BLaER1 treated with 17β-estradiol and CSF1 and Interleukin-3, amounts not matched to agents 10 nM and 100 nM (cell line): ENCODE measurements around the gene ADK.

Source experiments
- H3K27ac ChIP-seq, 11 experiments: shearing (Covaris generic); formaldehyde crosslinking; 2 replicates each; pipeline ENCODE4 v1.8.1; 2022
- H3K27me3 ChIP-seq, 11 experiments: shearing (Covaris generic); formaldehyde crosslinking; 2 replicates each; pipeline ENCODE4 v1.8.1; 2022
- H3K36me3 ChIP-seq, 11 experiments: shearing (Covaris generic); formaldehyde crosslinking; 2 replicates each; pipeline ENCODE4 v1.8.1; 2022
- H3K4me1 ChIP-seq, 10 experiments: shearing (Covaris generic); formaldehyde crosslinking; 2 replicates each; pipeline ENCODE4 v1.8.1; 2022
- H3K4me2 ChIP-seq, 11 experiments: shearing (Covaris generic); formaldehyde crosslinking; 2 replicates each; pipeline ENCODE4 v1.8.1; 2022
- H3K4me3 ChIP-seq, 10 experiments: shearing (Covaris generic); formaldehyde crosslinking; 2 replicates each; pipeline ENCODE4 v1.8.1; 2022
- H3K9ac ChIP-seq, 11 experiments: shearing (Covaris generic); formaldehyde crosslinking; 2 replicates each; pipeline ENCODE4 v1.8.1; 2022
- H3K9me3 ChIP-seq, 11 experiments: shearing (Covaris generic); formaldehyde crosslinking; replicated peaks in 1 of 11; 2 replicates each; pipeline ENCODE4 v1.8.1; 2022
- H4K20me1 ChIP-seq, 11 experiments: shearing (Covaris generic); formaldehyde crosslinking; 2 replicates each; pipeline ENCODE4 v1.8.1; 2022
- Cebpa-rat ChIP-seq, 11 experiments: shearing (Covaris generic); IDR thresholded peaks; 2 replicates each; pipeline ENCODE4 v1.8.1; 2022

The ADK gene

DNA sequence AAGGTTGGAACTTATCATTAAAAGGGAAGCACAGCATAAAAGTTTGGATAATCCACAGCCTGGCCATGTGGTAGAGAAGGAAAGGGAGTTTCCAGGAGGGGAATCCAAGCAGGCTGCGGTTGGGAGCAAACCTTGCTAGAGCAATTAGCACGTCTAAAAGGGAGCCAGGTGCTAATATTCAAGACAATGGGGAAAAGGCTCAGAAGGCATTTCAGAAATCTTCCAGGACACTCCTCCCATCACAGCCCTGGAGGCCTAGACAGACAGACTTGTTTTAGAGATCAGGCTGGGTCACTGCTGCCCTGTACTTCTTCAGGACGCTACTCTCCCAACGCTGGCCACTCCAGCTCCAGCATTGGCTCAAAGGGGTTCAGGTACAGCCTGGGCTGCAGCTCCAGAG is 579.2 kb downstream of the ADK start:
- H3K9ac ChIP-seq, result no peak overlapping the region
- no peak overlapping the region for H3K27ac ChIP-seq
- TF ChIP-seq Cebpa-rat (IDR thresholded peaks at IDR 0.05), result no peak
- H3K4me1 ChIP-seq, result no peaks in the 10 kb centered on the region
- no peak overlapping the region for H3K4me2 ChIP-seq
- no peak overlapping the region for H3K4me3 ChIP-seq
- peaks cover 11 to 26% (median 19%) of the 10 kb centered on the region in 11 experiments; a peak in 19 of 22 replicates for H3K9me3 ChIP-seq
- H4K20me1 ChIP-seq, result no peaks in the 10 kb centered on the region
- H3K36me3 ChIP-seq, result no peaks in the 10 kb centered on the region
- H3K27me3 ChIP-seq, result no peaks in the 10 kb centered on the region

DNA sequence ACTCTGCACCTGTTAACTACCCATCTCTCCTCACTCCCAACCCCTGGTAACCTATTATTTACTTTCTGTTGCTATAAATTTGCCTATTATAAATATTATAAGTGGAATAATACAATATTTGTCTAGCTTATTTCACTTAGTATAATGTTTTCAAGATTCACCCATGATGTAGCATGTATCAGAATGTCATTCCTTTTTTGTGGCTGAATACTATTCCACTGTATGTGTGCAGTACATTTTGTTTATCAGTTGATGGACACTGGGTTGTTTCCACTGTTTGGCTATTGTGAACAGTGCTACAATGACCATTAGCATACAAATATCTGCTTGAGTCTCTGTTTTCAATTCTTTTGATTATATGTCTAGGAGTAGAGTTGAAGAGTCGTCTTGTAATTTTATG is 582.6 kb downstream of the ADK start:
- Histone ChIP-seq H4K20me1 (no peaks in the 10 kb centered on the region), H3K9me3 (peaks cover 11 to 33% (median 20%) of the 10 kb centered on the region in 11 experiments; a peak in 19 of 22 replicates), H3K4me2 (no peak overlapping the region), H3K27me3 (no peaks in the 10 kb centered on the region), H3K4me3 (no peak overlapping the region; a peak in 1 of 20 replicates), H3K27ac (no peak overlapping the region), H3K9ac (no peak overlapping the region), H3K4me1 (peaks cover 10 to 15% (median 11%) of the 10 kb centered on the region in 10 experiments), H3K36me3 (no peaks in the 10 kb centered on the region)
- no peak for TF ChIP-seq Cebpa-rat (IDR thresholded peaks at IDR 0.05)

- no peak overlapping the region for H3K4me2 ChIP-seq
- H3K9me3 ChIP-seq, result peaks cover 11 to 33% (median 19%) of the 10 kb centered on the region in 11 experiments; a peak in 19 of 22 replicates
- no peak overlapping the region for H3K9ac ChIP-seq
- H3K4me1 ChIP-seq, result peaks cover 23 to 38% (median 34%) of the 10 kb centered on the region in 10 experiments
- no peaks in the 10 kb centered on the region for H4K20me1 ChIP-seq
- no peaks in the 10 kb centered on the region for H3K36me3 ChIP-seq
- H3K27ac ChIP-seq, result no peak overlapping the region
- H3K27me3 ChIP-seq, result no peaks in the 10 kb centered on the region
- TF ChIP-seq Cebpa-rat (IDR thresholded peaks at IDR 0.05), result no peak
- H3K4me3 ChIP-seq, result no peak overlapping the region
These were observed 585.0 kb downstream of the ADK start for GRCh38 chr10:74736029-74736428.

DNA sequence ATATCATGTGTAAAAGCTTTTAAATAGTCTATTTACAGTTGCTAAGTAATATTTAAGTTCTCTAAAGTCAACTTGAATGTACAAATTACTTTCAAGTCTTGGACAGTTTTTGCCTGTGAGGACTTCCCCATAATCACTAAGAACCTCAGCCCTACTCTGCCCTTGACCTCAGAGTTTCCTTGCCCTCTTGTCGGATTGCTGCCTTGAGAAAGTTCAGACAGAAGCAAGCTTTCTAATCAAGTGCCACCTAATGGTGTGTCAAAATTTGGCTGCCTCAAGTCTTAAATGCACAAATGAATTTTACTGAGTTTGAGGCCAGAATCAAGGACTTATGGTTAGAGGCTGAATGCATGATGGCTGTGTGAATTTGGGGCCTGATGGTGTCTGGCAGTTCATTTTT is 587.0 kb downstream of the ADK start:
- Histone ChIP-seq H3K36me3 (no peaks in the 10 kb centered on the region), H3K4me1 (peaks cover 23 to 45% (median 34%) of the 10 kb centered on the region in 10 experiments), H3K27ac (peak overlapping the region in 10 of 11 experiments; percentile 8 to 89 (median 84); a peak in 17 of 22 replicates), H3K9me3 (peaks cover 8 to 19% (median 10%) of the 10 kb centered on the region in 11 experiments; a peak in 18 of 22 replicates), H3K27me3 (no peaks in the 10 kb centered on the region), H3K4me2 (peak overlapping the region; percentile 64 to 93 (median 83)), H3K4me3 (peak overlapping the region in 3 of 10 experiments; percentile 43 to 50 (median 46); a peak in 3 of 20 replicates), H3K9ac (peak overlapping the region in 8 of 11 experiments; percentile 67 to 78 (median 72); a peak in 14 of 22 replicates), H4K20me1 (no peaks in the 10 kb centered on the region)
- no peak for TF ChIP-seq Cebpa-rat (IDR thresholded peaks at IDR 0.05)

GRCh38 chr10:74738542-74738941 is 587.5 kb downstream of the ADK start:
- H3K27me3 ChIP-seq, result no peaks in the 10 kb centered on the region
- H3K9ac ChIP-seq, result peak overlapping the region in 9 of 11 experiments; percentile 52 to 78 (median 72); a peak in 17 of 22 replicates
- peak overlapping the region in 10 of 11 experiments; percentile 8 to 89 (median 84); a peak in 19 of 22 replicates for H3K27ac ChIP-seq
- no peaks in the 10 kb centered on the region for H3K36me3 ChIP-seq
- H3K4me1 ChIP-seq, result peaks cover 23 to 48% (median 35%) of the 10 kb centered on the region in 10 experiments
- peak overlapping the region in 7 of 10 experiments; percentile 39 to 52 (median 46); a peak in 11 of 20 replicates for H3K4me3 ChIP-seq
- no peaks in the 10 kb centered on the region for H4K20me1 ChIP-seq
- peaks cover 4 to 14% (median 5%) of the 10 kb centered on the region in 11 experiments; a peak in 17 of 22 replicates for H3K9me3 ChIP-seq
- H3K4me2 ChIP-seq, result peak overlapping the region; percentile 64 to 93 (median 83)
- TF ChIP-seq Cebpa-rat (IDR thresholded peaks at IDR 0.05), result peak in 7 of 11 experiments; percentile 55 to 88 (median 68); a peak in 11 of 22 replicates

GRCh38 chr10:74738985-74739567 is 588.1 kb downstream of the ADK start:
- no peaks in the 10 kb centered on the region for H3K27me3 ChIP-seq
- H3K4me1 ChIP-seq, result peaks cover 23 to 53% (median 35%) of the 10 kb centered on the region in 10 experiments
- H3K9ac ChIP-seq, result peak overlapping the region; percentile 5 to 78 (median 71); a peak in 18 of 22 replicates
- no peaks in the 10 kb centered on the region for H3K36me3 ChIP-seq
- peaks cover 0 to 9% (median 0%) of the 10 kb centered on the region in 11 experiments; a peak in 4 of 22 replicates for H3K9me3 ChIP-seq
- TF ChIP-seq Cebpa-rat (IDR thresholded peaks at IDR 0.05), result no peak
- no peaks in the 10 kb centered on the region for H4K20me1 ChIP-seq
- peak overlapping the region in 10 of 11 experiments; percentile 28 to 89 (median 84); a peak in 19 of 22 replicates for H3K27ac ChIP-seq
- H3K4me2 ChIP-seq, result peak overlapping the region; percentile 64 to 93 (median 83)
- peak overlapping the region in 7 of 10 experiments; percentile 39 to 52 (median 46); a peak in 14 of 20 replicates for H3K4me3 ChIP-seq

DNA sequence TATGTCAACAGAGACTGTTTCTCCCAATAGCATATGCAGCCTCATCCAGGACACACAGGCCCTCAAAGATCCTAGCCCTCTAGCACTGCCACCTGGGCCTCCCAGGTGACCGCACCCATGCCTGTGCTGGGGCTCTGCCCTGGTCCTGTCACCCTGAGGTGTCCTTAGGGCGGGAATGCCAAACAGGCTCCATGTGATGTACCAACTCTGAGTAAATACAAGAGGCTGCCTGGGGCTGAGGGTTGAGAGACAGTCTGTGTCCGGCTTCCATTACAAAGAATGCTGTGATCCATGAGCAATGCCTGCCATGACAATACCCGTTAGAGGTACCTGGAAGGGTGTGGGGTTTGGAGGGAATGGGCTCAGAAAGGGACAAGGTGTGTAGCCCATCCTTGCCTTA is 592.4 kb downstream of the ADK start:
- Histone ChIP-seq H3K4me2 (peak overlapping the region in 2 of 11 experiments; percentile 5 to 30; a peak in 1 of 22 replicates), H3K27ac (no peak overlapping the region)

GRCh38 chr10:74745449-74745848 is 594.4 kb downstream of the ADK start:
- H3K27me3 ChIP-seq, result no peaks in the 10 kb centered on the region
- H4K20me1 ChIP-seq, result no peaks in the 10 kb centered on the region
- no peaks in the 10 kb centered on the region for H3K36me3 ChIP-seq
- no peaks in the 10 kb centered on the region for H3K9me3 ChIP-seq
- no peak for TF ChIP-seq Cebpa-rat (IDR thresholded peaks at IDR 0.05)
- H3K9ac ChIP-seq, result no peak overlapping the region
- no peak overlapping the region for H3K4me3 ChIP-seq
- H3K4me2 ChIP-seq, result no peak overlapping the region
- no peak overlapping the region for H3K27ac ChIP-seq
- peaks cover 0 to 24% (median 5%) of the 10 kb centered on the region in 10 experiments; a peak in 13 of 20 replicates for H3K4me1 ChIP-seq

More for the DNA sequence above, 592.4 kb downstream of the ADK start:
- H3K9ac ChIP-seq, result no peak overlapping the region
- no peaks in the 10 kb centered on the region for H3K36me3 ChIP-seq
- H4K20me1 ChIP-seq, result no peaks in the 10 kb centered on the region
- TF ChIP-seq Cebpa-rat (IDR thresholded peaks at IDR 0.05), result no peak
- H3K9me3 ChIP-seq, result no peaks in the 10 kb centered on the region
- no peak overlapping the region for H3K4me3 ChIP-seq
- no peaks in the 10 kb centered on the region for H3K27me3 ChIP-seq
- H3K4me1 ChIP-seq, result peaks cover 14 to 45% (median 25%) of the 10 kb centered on the region in 10 experiments

GRCh38 chr10:74746813-74747212 is 595.8 kb downstream of the ADK start:
- H3K27me3 ChIP-seq, result no peaks in the 10 kb centered on the region
- H3K4me2 ChIP-seq, result no peak overlapping the region
- no peaks in the 10 kb centered on the region for H4K20me1 ChIP-seq
- peaks cover 0 to 11% (median 0%) of the 10 kb centered on the region in 10 experiments; a peak in 4 of 20 replicates for H3K4me1 ChIP-seq
- no peak overlapping the region for H3K4me3 ChIP-seq
- no peaks in the 10 kb centered on the region for H3K36me3 ChIP-seq
- H3K9ac ChIP-seq, result no peak overlapping the region
- H3K9me3 ChIP-seq, result no peaks in the 10 kb centered on the region
- no peak for TF ChIP-seq Cebpa-rat (IDR thresholded peaks at IDR 0.05)
- H3K27ac ChIP-seq, result no peak overlapping the region
